PC-9 (cell line): ENCODE measurements around the gene NCBP1.

ENCODE experiments used
- EZH2 ChIP-seq: fragments of 200-600 bp; sonication (generic); IDR thresholded peaks from 2 replicates; pipeline ENCODE4 v1.8.0; 2017; ENCODE audit warnings: antibody characterized with exemption, low read depth
- TF ChIP-seq, protein P1 (sequence below): fragments of 200-600 bp; sonication (generic); conservative IDR thresholded peaks from 2 replicates; pipeline ENCODE4 v1.6.1; 2017; ENCODE audit warnings: mixed run types, antibody characterized with exemption, mild to moderate bottlenecking, moderate library complexity

DNA sequence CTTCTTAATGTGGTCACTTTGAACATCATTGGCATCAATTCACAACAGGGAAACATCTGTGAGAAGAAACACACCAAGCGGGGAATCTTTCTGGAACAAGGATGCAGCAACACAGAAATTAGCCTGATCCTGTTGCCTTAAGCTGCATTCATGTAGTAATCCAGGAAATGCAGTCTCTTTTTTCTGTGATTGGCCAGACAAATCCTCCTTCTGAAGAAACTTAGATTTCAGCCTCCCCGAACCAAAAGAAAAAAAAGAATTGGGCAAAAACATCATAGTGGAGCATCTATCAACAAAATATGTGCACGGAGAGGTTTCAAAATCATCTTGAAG is 70.7 kb downstream of the NCBP1 start:
- TF ChIP-seq, protein P1, sequence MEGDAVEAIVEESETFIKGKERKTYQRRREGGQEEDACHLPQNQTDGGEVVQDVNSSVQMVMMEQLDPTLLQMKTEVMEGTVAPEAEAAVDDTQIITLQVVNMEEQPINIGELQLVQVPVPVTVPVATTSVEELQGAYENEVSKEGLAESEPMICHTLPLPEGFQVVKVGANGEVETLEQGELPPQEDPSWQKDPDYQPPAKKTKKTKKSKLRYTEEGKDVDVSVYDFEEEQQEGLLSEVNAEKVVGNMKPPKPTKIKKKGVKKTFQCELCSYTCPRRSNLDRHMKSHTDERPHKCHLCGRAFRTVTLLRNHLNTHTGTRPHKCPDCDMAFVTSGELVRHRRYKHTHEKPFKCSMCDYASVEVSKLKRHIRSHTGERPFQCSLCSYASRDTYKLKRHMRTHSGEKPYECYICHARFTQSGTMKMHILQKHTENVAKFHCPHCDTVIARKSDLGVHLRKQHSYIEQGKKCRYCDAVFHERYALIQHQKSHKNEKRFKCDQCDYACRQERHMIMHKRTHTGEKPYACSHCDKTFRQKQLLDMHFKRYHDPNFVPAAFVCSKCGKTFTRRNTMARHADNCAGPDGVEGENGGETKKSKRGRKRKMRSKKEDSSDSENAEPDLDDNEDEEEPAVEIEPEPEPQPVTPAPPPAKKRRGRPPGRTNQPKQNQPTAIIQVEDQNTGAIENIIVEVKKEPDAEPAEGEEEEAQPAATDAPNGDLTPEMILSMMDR: no peak
- no peak for TF ChIP-seq EZH2
